GM23248 (cell line): Measurements from ENCODE around the gene PIAS1. TPM values are rescaled to one million over a fixed set of nuclear protein-coding genes. Genes with fewer than 3 reads are reported as not detected.
A peak's percentile ranks its signal among the peaks of the same experiment; 100 is the strongest.

ENCODE experiments used
- DNase-seq: peaks from one replicate; pipeline ENCODE4 v3.0.0-alpha.2; 2015
- H2AFZ ChIP-seq: fragments of 200-600 bp; sonication (generic); 2 replicates; pipeline ENCODE4 v1.6.1; 2016; ENCODE audit warnings: antibody characterized with exemption
- H3F3A ChIP-seq: fragments of 200-600 bp; sonication (generic); 2 replicates; pipeline ENCODE4 v1.6.1; 2016; ENCODE audit warnings: mild to moderate bottlenecking, antibody characterized with exemption, mixed run types; ENCODE audit not compliant: insufficient read depth
- H3K27ac ChIP-seq: fragments of 200-600 bp; sonication (generic); 2 replicates; pipeline ENCODE4 v1.5.1; 2016; ENCODE audit warnings: mild to moderate bottlenecking
- H3K27me3 ChIP-seq: fragments of 200-600 bp; sonication (generic); replicated peaks from 2 replicates; pipeline ENCODE4 v1.6.1; 2016; ENCODE audit warnings: mild to moderate bottlenecking; ENCODE audit not compliant: insufficient read depth
- H3K36me3 ChIP-seq: fragments of 200-600 bp; sonication (generic); 2 replicates; pipeline ENCODE4 v1.6.1; 2016; ENCODE audit warnings: low read depth, mild to moderate bottlenecking
- H3K4me1 ChIP-seq: fragments of 200-600 bp; sonication (generic); 2 replicates; pipeline ENCODE4 v1.6.1; 2016; ENCODE audit warnings: mild to moderate bottlenecking; ENCODE audit not compliant: insufficient read depth
- H3K4me2 ChIP-seq: fragments of 200-600 bp; sonication (generic); one replicate; pipeline ENCODE4 v1.6.1; 2016; ENCODE audit warnings: mild to moderate bottlenecking; ENCODE audit not compliant: unreplicated experiment
- H3K4me3 ChIP-seq: fragments of 200-600 bp; sonication (generic); 2 replicates; pipeline ENCODE4 v1.5.1; 2016; ENCODE audit warnings: mild to moderate bottlenecking
- H3K79me2 ChIP-seq: fragments of 200-600 bp; sonication (generic); 2 replicates; pipeline ENCODE4 v1.6.1; 2016; ENCODE audit warnings: mild to moderate bottlenecking; ENCODE audit not compliant: insufficient read depth
- H3K9ac ChIP-seq: fragments of 200-600 bp; sonication (generic); 2 replicates; pipeline ENCODE4 v1.6.1; 2016; ENCODE audit warnings: mild to moderate bottlenecking
- H3K9me2 ChIP-seq: fragments of 200-600 bp; sonication (generic); 2 replicates; pipeline ENCODE4 v1.6.1; 2016; ENCODE audit warnings: mixed run types, mild to moderate bottlenecking, moderate library complexity; ENCODE audit not compliant: insufficient read depth
- H3K9me3 ChIP-seq: fragments of 200-600 bp; sonication (generic); one replicate; pipeline ENCODE4 v1.6.1; 2017; ENCODE audit warnings: low read depth
- H4K20me1 ChIP-seq: fragments of 200-600 bp; sonication (generic); 2 replicates; pipeline ENCODE4 v1.6.0; 2016; ENCODE audit not compliant: insufficient read depth
- EZH2 ChIP-seq: fragments of 200-600 bp; sonication (generic); IDR thresholded peaks from 2 replicates; pipeline ENCODE4 v1.6.1; 2018; ENCODE audit warnings: antibody characterized with exemption, mild to moderate bottlenecking; ENCODE audit not compliant: insufficient read depth, poor library complexity, severe bottlenecking
- EZH2phosphoT487 ChIP-seq: fragments of 200-600 bp; sonication (generic); IDR thresholded peaks from 2 replicates; pipeline ENCODE4 v1.6.1; 2018; ENCODE audit warnings: antibody characterized with exemption, moderate library complexity, mild to moderate bottlenecking, low read depth; ENCODE audit not compliant: insufficient read depth
- WGBS, 2 experiments: methylation state at CpG; one replicate each; pipeline ENCODE4 v1.1.6; 2015 to 2017; ENCODE audit warnings: low lambda C conversion rate in 2 of 2, low coverage in 1 of 2; ENCODE audit errors: missing lambda C conversion rate in 2 of 2; 5-methylcytosine and 5-hydroxymethylcytosine counted together
- in situ Hi-C: fragments of 300-500 bp; cut with MboI; formaldehyde crosslinking; loops from 2 replicates; pipeline ENCODE4 v1.15.0; 2020
- polyA plus RNA-seq: library from polyadenylated mRNA; unstranded; fragments of >200 nt; fragmentation: Nextera tagmentation; extraction: Ambion mirVana; gene quantifications from 2 replicates; pipeline ENCODE4 v1.2.1, GENCODE V29; 2016
- total RNA-seq: library from RNA; depleted of rRNA; stranded (reverse); fragments of >200 nt; shearing (Covaris generic); gene quantifications from 2 replicates; pipeline ENCODE4 v1.2.3, GENCODE V29; 2014

The PIAS1 gene
- total and polyA plus RNA-seq, 2 experiments from 2014 or later = 14.8 to 34.4 TPM

GRCh38 chr15:68126396-68126795, 72.3 kb downstream of the PIAS1 start:
- H3K4me3 ChIP-seq = no peak overlapping the region
- peak overlapping the region; percentile 24 for H3K4me2 ChIP-seq
- H3K4me1 ChIP-seq = peaks cover 11% of the 10 kb centered on the region
- H3K79me2 ChIP-seq = peaks cover 99% of the 10 kb centered on the region
- no peak overlapping the region for H2AFZ ChIP-seq
- H4K20me1 ChIP-seq = peaks cover 4% of the 10 kb centered on the region; the same call in 1 of the 2 replicates
- H3K9me2 ChIP-seq = no peaks in the 10 kb centered on the region
- H3F3A ChIP-seq = 0 out of 2 replicates have a peak, but pooled peaks cover 6% of the 10 kb centered on the region
- 18 to 23% methylated on average over 8 of the region's 8 CpGs for WGBS, 2 experiments
- peak; percentile 49 for DNase-seq
- H3K27ac ChIP-seq = peak overlapping the region; percentile 25; the same call in 1 of the 2 replicates
- no peaks in the 10 kb centered on the region for H3K9me3 ChIP-seq
- no peaks in the 10 kb centered on the region for H3K27me3 ChIP-seq
- no peak for TF ChIP-seq EZH2
- in situ Hi-C loops = no loop called here
- H3K9ac ChIP-seq = no peak overlapping the region
- no peaks in the 10 kb centered on the region for H3K36me3 ChIP-seq

- Histone ChIP-seq H3K9ac (no peak overlapping the region), H3K9me3 (no peaks in the 10 kb centered on the region), H4K20me1 (peaks cover 4% of the 10 kb centered on the region; the same call in 1 of the 2 replicates), H3K4me2 (no peak overlapping the region), H2AFZ (no peak overlapping the region), H3K4me3 (no peak overlapping the region), H3F3A (0 out of 2 replicates have a peak, but pooled peaks cover 6% of the 10 kb centered on the region), H3K4me1 (peaks cover 15% of the 10 kb centered on the region), H3K27me3 (no peaks in the 10 kb centered on the region), H3K27ac (no peak overlapping the region), H3K36me3 (no peaks in the 10 kb centered on the region), H3K9me2 (no peaks in the 10 kb centered on the region), H3K79me2 (peaks cover 92% of the 10 kb centered on the region)
- in situ Hi-C loops = no loop called here
- WGBS, 2 experiments = 84 to 89% methylated on average over 3 of the region's 3 CpGs
- no peak for DNase-seq
- no peak for TF ChIP-seq EZH2phosphoT487
- TF ChIP-seq EZH2 = no peak
Observed at GRCh38 chr15:68129072-68129471, 75.0 kb downstream of the PIAS1 start.

GRCh38 chr15:68130851-68131250, 76.7 kb downstream of the PIAS1 start:
- H3K9ac ChIP-seq = no peak overlapping the region
- no peaks in the 10 kb centered on the region for H3K9me2 ChIP-seq
- peaks cover 15% of the 10 kb centered on the region for H3K4me1 ChIP-seq
- no peaks in the 10 kb centered on the region for H4K20me1 ChIP-seq
- no peaks in the 10 kb centered on the region for H3K36me3 ChIP-seq
- H3K27me3 ChIP-seq = no peaks in the 10 kb centered on the region
- H3K4me2 ChIP-seq = no peak overlapping the region
- no peak overlapping the region for H3K27ac ChIP-seq
- in situ Hi-C loops = no loop called here
- H3K79me2 ChIP-seq = peaks cover 74% of the 10 kb centered on the region
- no peak for DNase-seq
- no peak overlapping the region for H3K4me3 ChIP-seq
- 0 out of 2 replicates have a peak, but pooled peaks cover 6% of the 10 kb centered on the region for H3F3A ChIP-seq
- no peaks in the 10 kb centered on the region for H3K9me3 ChIP-seq
- TF ChIP-seq EZH2phosphoT487 = no peak
- no peak for TF ChIP-seq EZH2
- H2AFZ ChIP-seq = no peak overlapping the region
- 90 to 96% methylated on average over 3 of the region's 3 CpGs for WGBS, 2 experiments

GRCh38 chr15:68137096-68137495, 83.0 kb downstream of the PIAS1 start:
- Histone ChIP-seq H3K4me3 (no peak overlapping the region), H3K9me3 (no peaks in the 10 kb centered on the region), H3F3A (no peaks in the 10 kb centered on the region), H3K27me3 (no peaks in the 10 kb centered on the region), H3K4me2 (no peak overlapping the region), H4K20me1 (no peaks in the 10 kb centered on the region), H2AFZ (no peak overlapping the region), H3K27ac (no peak overlapping the region), H3K4me1 (peaks cover 6% of the 10 kb centered on the region; the same call in 1 of the 2 replicates), H3K36me3 (no peaks in the 10 kb centered on the region), H3K9ac (no peak overlapping the region), H3K79me2 (peaks cover 59% of the 10 kb centered on the region), H3K9me2 (no peaks in the 10 kb centered on the region)
- 96 to 100% methylated on average over 1 of the region's 1 CpG for WGBS, 2 experiments
- no peak for DNase-seq
- in situ Hi-C loops = no loop called here
- TF ChIP-seq EZH2 (no peak), EZH2phosphoT487 (no peak)

- Histone ChIP-seq H3K4me1 (peaks cover 14% of the 10 kb centered on the region), H3K27me3 (no peaks in the 10 kb centered on the region), H4K20me1 (no peaks in the 10 kb centered on the region), H2AFZ (no peak overlapping the region), H3K9me2 (no peaks in the 10 kb centered on the region), H3K9ac (no peak overlapping the region), H3K9me3 (no peaks in the 10 kb centered on the region), H3K36me3 (peaks cover 10% of the 10 kb centered on the region; the same call in 1 of the 2 replicates), H3K79me2 (peaks cover 47% of the 10 kb centered on the region), H3K4me3 (no peak overlapping the region), H3K27ac (no peak overlapping the region), H3F3A (no peaks in the 10 kb centered on the region), H3K4me2 (no peak overlapping the region)
- TF ChIP-seq EZH2 (no peak), EZH2phosphoT487 (no peak)
- DNase-seq = no peak
- WGBS, 2 experiments = 96 to 100% methylated on average over 2 of the region's 2 CpGs
- in situ Hi-C loops = no loop called here
Observed at GRCh38 chr15:68143129-68143528, 89.0 kb downstream of the PIAS1 start.
